Muscle layer of colon (tissue), 2 donors: Measurements from ENCODE around the gene RBM45.

Source experiments
- H3K27ac ChIP-seq: one replicate; pipeline ENCODE4 v1.7.0; 2013; ENCODE audit warnings: low read depth, mild to moderate bottlenecking, low read length, moderate library complexity
- H3K27me3 ChIP-seq, 2 donors: one replicate each; pipeline ENCODE4 v1.7.0; 2013; ENCODE audit warnings: low read length in 2 of 2, mild to moderate bottlenecking in 2 of 2; ENCODE audit not compliant: insufficient read depth in 2 of 2, control insufficient read depth in 1 of 2
- H3K36me3 ChIP-seq: one replicate; pipeline ENCODE4 v1.7.0; 2013; ENCODE audit warnings: mild to moderate bottlenecking, low read length; ENCODE audit not compliant: insufficient read depth
- H3K4me1 ChIP-seq: one replicate; pipeline ENCODE4 v1.7.0; 2013; ENCODE audit warnings: mild to moderate bottlenecking, low read length; ENCODE audit not compliant: insufficient read depth
- H3K4me3 ChIP-seq, 2 donors: one replicate each; pipeline ENCODE4 v1.7.0; 2013; ENCODE audit warnings: low read length in 2 of 2, low read depth in 1 of 2, mild to moderate bottlenecking in 1 of 2, moderate library complexity in 1 of 2
- H3K9ac ChIP-seq: one replicate; pipeline ENCODE4 v1.7.0; 2013; ENCODE audit warnings: low read length
- H3K9me3 ChIP-seq: one replicate; pipeline ENCODE4 v1.7.0; 2013; ENCODE audit warnings: mild to moderate bottlenecking, low read length
- donor health status: abdominal sarcoma.
- donor health status: Adenocarcinoma of cecum.

The RBM45 gene, protein sequence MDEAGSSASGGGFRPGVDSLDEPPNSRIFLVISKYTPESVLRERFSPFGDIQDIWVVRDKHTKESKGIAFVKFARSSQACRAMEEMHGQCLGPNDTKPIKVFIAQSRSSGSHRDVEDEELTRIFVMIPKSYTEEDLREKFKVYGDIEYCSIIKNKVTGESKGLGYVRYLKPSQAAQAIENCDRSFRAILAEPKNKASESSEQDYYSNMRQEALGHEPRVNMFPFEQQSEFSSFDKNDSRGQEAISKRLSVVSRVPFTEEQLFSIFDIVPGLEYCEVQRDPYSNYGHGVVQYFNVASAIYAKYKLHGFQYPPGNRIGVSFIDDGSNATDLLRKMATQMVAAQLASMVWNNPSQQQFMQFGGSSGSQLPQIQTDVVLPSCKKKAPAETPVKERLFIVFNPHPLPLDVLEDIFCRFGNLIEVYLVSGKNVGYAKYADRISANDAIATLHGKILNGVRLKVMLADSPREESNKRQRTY

DNA sequence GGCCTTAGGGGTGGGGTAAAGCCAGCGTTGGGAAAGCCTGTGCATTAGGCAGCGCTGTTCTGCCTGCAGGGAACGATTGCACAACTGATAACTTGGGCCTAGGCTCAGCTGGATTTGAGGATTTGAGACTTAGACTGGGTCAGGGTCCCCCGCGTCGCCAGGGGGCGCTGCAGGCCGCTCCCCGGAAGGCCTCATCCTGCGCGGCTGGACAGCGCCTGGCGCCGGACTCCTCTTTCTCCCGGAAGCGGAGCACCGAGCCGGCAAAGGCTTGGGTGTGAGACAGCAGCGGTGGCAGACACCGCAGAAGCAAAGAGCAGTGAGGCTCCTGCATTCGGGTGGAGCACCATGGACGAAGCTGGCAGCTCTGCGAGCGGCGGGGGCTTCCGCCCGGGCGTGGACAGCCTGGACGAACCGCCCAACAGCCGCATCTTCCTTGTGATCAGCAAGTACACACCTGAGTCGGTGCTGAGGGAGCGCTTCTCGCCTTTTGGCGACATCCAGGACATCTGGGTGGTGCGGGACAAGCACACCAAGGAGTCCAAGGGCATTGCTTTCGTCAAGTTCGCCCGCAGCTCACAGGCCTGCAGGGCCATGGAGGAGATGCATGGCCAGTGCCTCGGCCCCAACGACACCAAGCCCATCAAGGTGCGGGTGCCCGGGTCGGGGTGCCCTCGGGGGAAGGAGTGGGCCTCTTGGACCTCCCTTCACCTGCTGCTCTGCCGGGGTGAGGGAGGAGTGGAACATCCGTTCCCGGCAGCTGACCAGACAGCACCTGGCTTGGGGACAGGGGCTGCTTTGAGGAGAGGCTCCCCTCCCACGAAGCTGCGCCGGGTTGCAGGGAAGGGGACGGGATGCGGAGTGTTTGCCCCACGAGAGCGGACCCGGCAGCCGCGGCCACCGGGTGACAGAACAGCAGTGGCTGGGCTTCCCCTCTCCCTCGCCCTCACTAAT lies at the start of gene RBM45:
Gene RBM45 (plus strand): TSS at position 236 of the 951 bp plus-strand sequence. CDS start 110 bp downstream, at position 346.
- Histone ChIP-seq H3K9me3 (no peaks in the 10 kb centered on the region), H3K36me3 (no peaks in the 10 kb centered on the region), H3K9ac (peak within 1 kb of the TSS; percentile 88), H3K27ac (peak within 1 kb of the TSS; percentile 83), H3K4me1 (peaks cover 7% of the 10 kb centered on the region), H3K4me3 (peak within 1 kb of the TSS; percentile 67 to 98), H3K27me3 (no peaks in the 10 kb centered on the region)

DNA sequence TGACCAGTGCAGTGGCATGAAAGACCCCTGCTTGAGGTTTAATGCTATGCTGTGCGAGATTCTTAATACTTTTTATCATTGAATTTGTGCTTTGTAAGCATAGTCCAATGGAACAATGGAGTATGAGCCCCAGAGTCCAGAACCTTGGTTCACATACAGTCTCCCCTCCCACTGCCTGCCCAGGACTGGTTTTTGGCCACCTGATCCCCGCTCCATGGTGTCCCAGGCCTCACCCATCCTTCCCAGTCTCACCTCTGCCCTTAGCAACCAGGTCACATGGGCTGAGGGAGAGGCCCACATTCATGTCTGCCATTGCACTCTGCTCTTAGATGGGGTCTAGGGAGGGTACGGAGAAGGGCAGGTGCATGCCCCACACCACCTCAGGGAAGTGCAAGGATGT lies 45.9 kb upstream of the RBM45 start:
- no peaks in the 10 kb centered on the region for H3K9me3 ChIP-seq
- H3K36me3 ChIP-seq, result no peaks in the 10 kb centered on the region
- H3K4me1 ChIP-seq, result no peaks in the 10 kb centered on the region
- no peak overlapping the region for H3K9ac ChIP-seq
- no peaks in the 10 kb centered on the region for H3K27me3 ChIP-seq
- no peak overlapping the region for H3K27ac ChIP-seq
- no peak overlapping the region for H3K4me3 ChIP-seq

DNA sequence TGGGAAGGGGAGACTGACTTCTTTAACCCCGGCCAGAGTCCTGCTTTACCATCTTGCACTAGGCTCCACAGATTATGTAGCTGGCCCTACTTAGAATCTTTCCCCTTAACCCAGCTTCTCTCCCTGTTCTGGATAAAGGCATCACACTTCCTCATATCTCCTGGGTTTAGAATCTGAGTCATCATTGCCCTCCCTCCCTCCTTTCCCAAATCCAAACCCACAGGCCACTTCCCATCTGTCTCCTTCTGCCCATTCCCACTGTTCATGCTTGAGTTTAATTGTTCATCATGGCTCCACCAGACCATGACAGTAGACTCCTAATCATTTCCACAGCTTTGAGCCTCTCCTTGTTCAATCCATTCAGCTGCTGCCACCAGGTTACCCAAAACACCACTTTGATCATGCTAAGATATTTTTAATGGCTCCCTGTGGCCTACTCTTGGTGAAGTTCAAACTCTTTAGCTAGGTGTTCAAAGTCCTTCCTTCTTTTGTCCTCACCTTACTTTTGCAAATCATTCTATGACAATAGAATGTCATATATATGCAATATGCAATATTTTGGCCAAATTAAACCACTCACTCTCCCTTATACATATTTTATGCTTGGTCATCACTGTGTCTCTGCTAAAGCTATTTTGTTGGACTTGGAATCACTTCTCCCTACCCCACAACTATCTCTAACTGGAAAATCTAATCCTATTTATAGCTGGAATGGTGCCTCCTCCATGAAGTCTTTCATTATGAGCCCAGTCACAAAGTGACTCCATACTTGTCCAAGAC lies 45.2 kb upstream of the RBM45 start:
- no peaks in the 10 kb centered on the region for H3K36me3 ChIP-seq
- no peak overlapping the region for H3K27ac ChIP-seq
- no peak overlapping the region for H3K4me3 ChIP-seq

DNA sequence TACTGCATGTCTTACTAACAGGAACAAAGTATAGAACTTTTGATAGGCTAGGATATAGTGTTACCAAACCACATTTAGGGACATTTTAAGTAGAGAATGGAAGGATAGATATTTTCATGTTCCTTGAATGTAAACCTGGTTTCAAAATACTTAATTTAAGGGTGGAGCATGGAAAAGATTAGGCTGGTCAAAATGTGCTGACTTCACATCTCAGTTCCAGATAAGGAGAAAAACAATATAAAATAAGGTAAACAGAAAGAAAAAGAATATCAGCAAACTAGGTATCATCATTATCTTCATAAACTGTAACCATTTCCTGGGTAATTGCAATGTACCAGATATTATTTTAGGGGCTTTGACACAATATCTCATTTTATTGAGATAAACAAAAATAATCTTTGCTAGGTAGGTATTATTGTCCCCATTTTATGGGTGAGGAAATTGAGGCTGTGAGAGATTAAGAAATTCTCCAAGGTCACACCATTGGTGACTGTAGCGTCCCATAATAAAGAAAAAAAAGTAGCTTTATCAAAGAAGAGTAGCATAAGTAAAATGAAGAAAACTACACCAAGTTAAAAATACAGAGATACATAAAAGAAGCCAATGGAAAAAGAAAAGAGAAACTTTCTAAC lies 43.3 kb upstream of the RBM45 start:
- Histone ChIP-seq H3K9ac (no peak overlapping the region), H3K4me1 (no peaks in the 10 kb centered on the region), H3K9me3 (no peaks in the 10 kb centered on the region), H3K27ac (no peak overlapping the region), H3K4me3 (no peak overlapping the region), H3K27me3 (peaks cover 0 to 1% of the 10 kb centered on the region in 2 donors), H3K36me3 (no peaks in the 10 kb centered on the region)

More for the DNA sequence above, 45.2 kb upstream of the RBM45 start:
- Histone ChIP-seq H3K4me1 (no peaks in the 10 kb centered on the region), H3K9me3 (no peaks in the 10 kb centered on the region), H3K9ac (no peak overlapping the region), H3K27me3 (no peaks in the 10 kb centered on the region)

DNA sequence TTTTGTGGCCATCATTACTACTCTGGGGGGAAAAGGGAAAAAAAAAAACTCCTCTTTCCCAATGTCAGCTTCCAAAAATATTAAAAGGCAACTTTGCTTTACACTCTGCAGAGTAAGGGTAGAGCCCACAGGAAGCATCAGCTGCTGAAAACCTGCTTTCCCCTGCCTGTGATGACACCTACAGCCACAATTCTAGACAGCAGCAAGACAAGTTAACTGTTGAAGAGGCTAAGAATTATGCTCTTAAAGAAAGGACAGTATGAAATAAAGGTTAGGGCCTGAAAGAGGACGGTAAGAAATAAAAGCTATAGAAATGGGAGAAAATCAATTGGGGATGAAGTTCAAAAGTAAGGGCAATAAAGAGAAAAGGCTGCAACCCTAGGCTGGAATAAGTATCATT lies 42.7 kb upstream of the RBM45 start:
- Histone ChIP-seq H3K27me3 (peaks cover 0 to 7% of the 10 kb centered on the region in 2 donors), H3K27ac (no peak overlapping the region), H3K36me3 (no peaks in the 10 kb centered on the region), H3K4me3 (no peak overlapping the region), H3K4me1 (no peaks in the 10 kb centered on the region), H3K9me3 (no peaks in the 10 kb centered on the region), H3K9ac (no peak overlapping the region)

DNA sequence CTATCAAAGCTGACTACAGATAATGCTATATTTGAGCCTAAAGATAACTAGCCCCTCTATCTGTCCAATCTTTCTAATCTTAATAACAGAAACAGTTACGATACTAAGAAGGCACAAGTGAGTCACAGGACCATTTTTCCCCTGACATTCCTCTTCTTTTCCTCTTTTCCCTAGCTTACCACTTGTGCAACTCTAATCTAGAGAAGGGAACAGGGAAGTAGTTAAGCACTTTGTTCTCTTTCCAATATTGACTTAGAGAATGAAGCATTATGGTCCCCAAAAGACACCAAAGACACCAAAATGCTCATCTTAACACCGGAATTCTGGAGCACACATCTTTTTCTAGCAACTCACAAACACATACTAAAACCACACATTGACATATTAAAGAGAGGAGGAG lies 41.4 kb upstream of the RBM45 start:
- no peak overlapping the region for H3K27ac ChIP-seq
- no peak overlapping the region for H3K4me3 ChIP-seq
- H3K9me3 ChIP-seq, result no peaks in the 10 kb centered on the region
- H3K9ac ChIP-seq, result no peak overlapping the region
- peaks cover 0 to 10% of the 10 kb centered on the region in 2 donors for H3K27me3 ChIP-seq
- H3K36me3 ChIP-seq, result no peaks in the 10 kb centered on the region
- H3K4me1 ChIP-seq, result no peaks in the 10 kb centered on the region

DNA sequence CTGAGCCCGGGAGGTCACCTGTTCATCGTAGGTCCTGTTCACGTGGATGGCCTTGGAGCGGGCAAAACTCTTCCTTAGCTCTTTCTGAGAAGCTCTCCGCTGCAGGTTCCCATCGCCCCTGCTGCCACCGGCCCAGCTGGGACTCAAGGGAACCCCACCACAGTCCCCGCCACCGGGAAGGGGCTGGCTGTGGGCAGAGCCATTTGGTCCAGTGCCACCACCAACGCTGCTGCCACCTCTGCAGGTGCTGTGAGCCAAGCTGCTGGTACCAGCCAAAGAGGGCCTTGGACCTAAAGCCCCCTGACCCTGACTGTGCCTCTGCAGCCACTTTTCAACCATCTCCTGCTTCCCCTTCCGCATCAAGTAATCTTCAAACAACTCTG lies 40.2 kb upstream of the RBM45 start:
- Histone ChIP-seq H3K27ac (no peak overlapping the region), H3K27me3 (peaks cover 0 to 10% of the 10 kb centered on the region in 2 donors), H3K4me1 (no peaks in the 10 kb centered on the region), H3K4me3 (peak overlapping the region in 1 of 2 donors; percentile 66), H3K9me3 (no peaks in the 10 kb centered on the region), H3K9ac (no peak overlapping the region), H3K36me3 (no peaks in the 10 kb centered on the region)

DNA sequence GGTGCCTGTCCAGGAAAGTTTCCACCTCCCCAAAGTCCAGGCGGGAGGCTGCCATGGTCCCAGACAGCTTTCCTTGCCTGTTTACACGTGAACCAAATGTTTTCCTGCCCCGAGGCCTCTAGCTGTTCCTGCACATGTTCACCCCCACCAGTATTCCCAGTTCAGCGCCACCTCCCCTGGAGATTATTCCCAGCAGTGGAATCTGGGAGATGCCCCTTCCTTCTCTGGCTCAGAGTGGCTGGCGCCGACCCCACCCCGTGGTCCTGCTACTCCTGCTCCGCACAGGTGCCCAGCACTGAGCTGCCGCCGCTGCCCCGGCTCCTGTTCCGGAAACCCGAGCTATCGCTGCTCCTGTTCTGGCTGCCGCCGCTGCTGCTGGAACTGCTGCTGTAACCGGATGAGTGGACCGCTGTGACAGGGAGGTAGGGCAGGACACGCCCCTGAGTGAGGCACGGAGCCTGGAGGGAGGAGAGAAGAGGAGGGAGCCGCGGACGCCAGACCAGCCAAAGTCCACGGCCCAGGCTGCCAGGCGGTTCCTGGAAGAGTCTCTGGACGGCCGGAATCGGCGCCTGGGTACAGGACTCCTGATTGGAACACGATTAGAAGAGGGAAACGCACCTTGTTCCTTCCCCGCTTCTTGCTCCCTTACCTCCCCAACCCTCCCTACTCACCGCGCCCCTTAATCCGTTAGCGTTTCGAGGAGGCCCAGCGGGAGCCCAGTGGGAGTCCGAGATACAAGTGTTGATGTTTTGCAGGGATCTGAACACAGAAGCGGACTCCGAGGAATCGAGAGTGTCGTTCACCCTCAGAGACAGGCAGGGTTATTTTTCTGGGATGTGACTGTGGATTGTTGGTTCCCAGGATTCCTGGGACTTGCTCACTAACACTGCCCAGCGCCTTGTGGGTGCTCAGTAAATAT lies 39.6 kb upstream of the RBM45 start, which contains the start of gene PDE11A:
Gene PDE11A (minus strand): TSS at position 395 of the 919 bp plus-strand sequence. CDS start 340 bp downstream, at position 55.
- Histone ChIP-seq H3K27me3 (peaks cover 0 to 10% of the 10 kb centered on the region in 2 donors), H3K4me3 (peak within 1 kb of the TSS; percentile 34 to 66), H3K9ac (peak within 1 kb of the TSS; percentile 44), H3K27ac (no peak within 1 kb of the TSS), H3K4me1 (no peaks in the 10 kb centered on the region), H3K9me3 (no peaks in the 10 kb centered on the region), H3K36me3 (no peaks in the 10 kb centered on the region)

DNA sequence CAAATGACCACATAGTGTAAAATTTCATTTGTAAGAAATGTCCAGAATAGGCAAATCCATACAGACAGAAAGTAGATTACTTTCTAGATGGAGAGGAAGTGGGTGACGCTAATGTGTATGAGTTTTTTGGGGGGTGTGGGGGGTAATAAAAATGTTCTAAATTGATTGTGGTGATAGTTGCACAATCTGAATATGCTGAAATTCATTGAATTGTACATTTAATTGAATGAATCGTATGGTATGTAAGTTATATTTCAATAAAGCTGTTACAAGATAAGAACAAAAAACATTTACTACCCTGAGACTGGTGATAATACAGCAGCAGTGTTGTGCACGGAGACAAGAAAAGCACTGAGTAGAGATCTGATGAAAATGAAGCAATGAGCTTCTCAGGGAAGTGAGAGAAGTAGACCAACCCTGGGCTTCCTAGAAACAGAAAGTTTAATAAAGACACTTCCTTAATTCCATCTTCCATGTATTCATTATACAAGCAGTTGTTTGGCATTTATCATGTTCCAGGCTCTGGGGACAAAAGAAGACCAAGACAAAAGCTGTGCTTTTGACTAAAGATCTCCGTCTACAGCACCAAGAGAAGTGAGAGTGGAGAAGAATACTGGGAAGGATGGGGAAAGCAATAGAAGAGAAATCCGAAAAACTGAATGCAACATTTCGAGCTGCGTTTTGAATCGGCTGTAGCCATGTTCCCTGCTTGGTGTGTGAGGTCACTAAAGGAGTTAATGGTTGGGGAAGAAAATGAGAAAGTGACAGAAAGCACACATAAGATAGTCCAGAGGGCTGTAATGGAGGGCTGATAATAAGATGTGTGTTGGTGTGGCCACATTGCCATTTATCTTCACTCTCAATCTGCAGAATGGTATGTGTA lies 37.9 kb upstream of the RBM45 start:
- no peaks in the 10 kb centered on the region for H3K4me1 ChIP-seq
- no peak overlapping the region for H3K27ac ChIP-seq
- no peak overlapping the region for H3K4me3 ChIP-seq
- H3K27me3 ChIP-seq, result peaks cover 0 to 10% of the 10 kb centered on the region in 2 donors
- H3K9ac ChIP-seq, result no peak overlapping the region
- H3K9me3 ChIP-seq, result no peaks in the 10 kb centered on the region
- no peaks in the 10 kb centered on the region for H3K36me3 ChIP-seq
